BE2C (cell line): ENCODE data around the gene AFTPH.

Source experiments
- DNase-seq: peaks from one replicate; pipeline ENCODE4 v3.0.0-alpha.2; 2020
- H3K27me3 ChIP-seq: fragments of 250-450 bp; sonication (Bioruptor Pico); 2 replicates; pipeline ENCODE4 v1.5.1; 2020; ENCODE audit warnings: mild to moderate bottlenecking
- H3K36me3 ChIP-seq: fragments of 250-450 bp; sonication (Bioruptor Pico); 2 replicates; pipeline ENCODE4 v1.5.1; 2020; ENCODE audit warnings: mild to moderate bottlenecking
- H3K4me1 ChIP-seq: fragments of 250-450 bp; sonication (Bioruptor Pico); 2 replicates; pipeline ENCODE4 v1.5.1; 2020
- H3K4me3 ChIP-seq: 2 replicates; pipeline ENCODE4 v1.5.1; 2011; ENCODE audit warnings: low read depth, low read length
- H3K9me3 ChIP-seq: fragments of 250-450 bp; sonication (Bioruptor Pico); 2 replicates; pipeline ENCODE4 v1.5.1; 2020
- CTCF ChIP-seq: IDR thresholded peaks from 2 replicates; pipeline ENCODE4 v1.5.1; 2012; ENCODE audit warnings: mild to moderate bottlenecking, low read depth, low read length

The AFTPH gene

GRCh38 chr2:64631771-64632170 lies 107.6 kb downstream of the AFTPH start:
- Histone ChIP-seq H3K4me1 (peaks cover 8% of the 10 kb centered on the region), H3K4me3 (no peak overlapping the region), H3K9me3 (no peaks in the 10 kb centered on the region), H3K36me3 (0 out of 2 replicates have a peak, but pooled peaks cover 3% of the 10 kb centered on the region), H3K27me3 (no peaks in the 10 kb centered on the region)
- DNase-seq, result no peak
- TF ChIP-seq CTCF, result no peak

GRCh38 chr2:64632835-64633819 lies 109.0 kb downstream of the AFTPH start:
- Histone ChIP-seq H3K4me3 (no peak overlapping the region), H3K4me1 (peaks cover 8% of the 10 kb centered on the region), H3K9me3 (no peaks in the 10 kb centered on the region), H3K36me3 (0 out of 2 replicates have a peak, but pooled peaks cover 3% of the 10 kb centered on the region), H3K27me3 (no peaks in the 10 kb centered on the region)
- no peak for TF ChIP-seq CTCF
- DNase-seq, result no peak

GRCh38 chr2:64634345-64635267 lies 110.5 kb downstream of the AFTPH start:
- Histone ChIP-seq H3K4me1 (peaks cover under 1% of the 10 kb centered on the region; the same call in 1 of the 2 replicates), H3K9me3 (no peaks in the 10 kb centered on the region), H3K36me3 (0 out of 2 replicates have a peak, but pooled peaks cover 3% of the 10 kb centered on the region), H3K27me3 (no peaks in the 10 kb centered on the region), H3K4me3 (no peak overlapping the region)
- no peak for DNase-seq
- no peak for TF ChIP-seq CTCF

GRCh38 chr2:64635976-64636911 lies 112.1 kb downstream of the AFTPH start:
- no peak for DNase-seq
- H3K4me3 ChIP-seq, result no peak overlapping the region
- H3K27me3 ChIP-seq, result no peaks in the 10 kb centered on the region
- 0 out of 2 replicates have a peak, but pooled peaks cover 3% of the 10 kb centered on the region for H3K36me3 ChIP-seq
- H3K4me1 ChIP-seq, result no peaks in the 10 kb centered on the region
- no peaks in the 10 kb centered on the region for H3K9me3 ChIP-seq
- TF ChIP-seq CTCF, result no peak

- H3K36me3 ChIP-seq, result 0 out of 2 replicates have a peak, but pooled peaks cover 3% of the 10 kb centered on the region
- H3K27me3 ChIP-seq, result no peaks in the 10 kb centered on the region
- no peak for DNase-seq
- no peak for TF ChIP-seq CTCF
- H3K4me1 ChIP-seq, result no peaks in the 10 kb centered on the region
- H3K4me3 ChIP-seq, result no peak overlapping the region
- H3K9me3 ChIP-seq, result no peaks in the 10 kb centered on the region
Measured at GRCh38 chr2:64637000-64637635, 113.0 kb downstream of the AFTPH start.
